RKO (cell line): ENCODE data around the gene FCRL1.

Experiments
- DNase-seq: peaks from one replicate; pipeline ENCODE4 v3.0.0-alpha.2; 2016; ENCODE audit warnings: low spot score

The FCRL1 gene

GRCh38 chr1:157819896-157820295 is at the start of gene FCRL1:
FCRL1 (minus strand) TSS chr1:157820120; CDS start chr1:157820037, 83 bp downstream.
- no peak for DNase-seq

GRCh38 chr1:157868654-157869053 is 48.7 kb upstream of the FCRL1 start:
- no peak for DNase-seq

- peak; percentile 27 for DNase-seq
These were observed 42.5 kb upstream of the FCRL1 start for GRCh38 chr1:157862114-157863070.

- no peak for DNase-seq
These were observed 36.6 kb upstream of the FCRL1 start for GRCh38 chr1:157856538-157856937.

GRCh38 chr1:157852476-157852875 is 32.6 kb upstream of the FCRL1 start:
- no peak for DNase-seq

- no peak for DNase-seq
These were observed 29.4 kb upstream of the FCRL1 start for GRCh38 chr1:157849229-157849875.

GRCh38 chr1:157844089-157844830 is 24.3 kb upstream of the FCRL1 start:
- no peak for DNase-seq

GRCh38 chr1:157842939-157843338 is 23.0 kb upstream of the FCRL1 start:
- DNase-seq, result no peak

GRCh38 chr1:157841708-157842107 is 21.8 kb upstream of the FCRL1 start, which contains the start of gene CD5L:
CD5L (minus strand) TSS chr1:157841808; CDS start chr1:157841701, 107 bp downstream.
- DNase-seq, result no peak

GRCh38 chr1:157838966-157839365 is 19.0 kb upstream of the FCRL1 start:
- DNase-seq, result no peak

GRCh38 chr1:157834430-157834829 is 14.5 kb upstream of the FCRL1 start:
- DNase-seq, result no peak

- no peak for DNase-seq
These were observed 13.2 kb upstream of the FCRL1 start for GRCh38 chr1:157833145-157833544.

- DNase-seq, result no peak
These were observed 12.2 kb upstream of the FCRL1 start for GRCh38 chr1:157831968-157832626.

GRCh38 chr1:157830887-157831286 is 11.0 kb upstream of the FCRL1 start:
- no peak for DNase-seq

- no peak for DNase-seq
These were observed 9.8 kb upstream of the FCRL1 start for GRCh38 chr1:157829711-157830110.

- no peak for DNase-seq
These were observed 9.3 kb upstream of the FCRL1 start for GRCh38 chr1:157829210-157829609.

GRCh38 chr1:157820299-157820698 is 379 bp upstream of the FCRL1 start:
- DNase-seq, result no peak

- no peak for DNase-seq
These were observed 705 bp downstream of the FCRL1 start for GRCh38 chr1:157819215-157819614.

- DNase-seq, result no peak
These were observed 6.7 kb downstream of the FCRL1 start for GRCh38 chr1:157813269-157813668.

- no peak for DNase-seq
These were observed 13.3 kb downstream of the FCRL1 start for GRCh38 chr1:157806431-157807149.

- no peak for DNase-seq
These were observed 16.1 kb downstream of the FCRL1 start for GRCh38 chr1:157803851-157804250.
